D721Med (cell line): ENCODE data around the gene ST6GALNAC6.

Source experiments
- DNase-seq: peaks from one replicate; pipeline ENCODE4 v3.0.0; 2011; ENCODE audit warnings: low spot score; ENCODE audit not compliant: insufficient read length
- FAIRE-seq: peaks from 2 replicates; lab custom pipeline; 2011; peaks lifted over from hg19 to GRCh38; lab: Jason Lieb, UNC
- CTCF ChIP-seq: IDR thresholded peaks from 2 replicates; pipeline ENCODE4 v1.5.1; 2012; ENCODE audit warnings: mild to moderate bottlenecking, control low read depth; ENCODE audit not compliant: insufficient read depth; ENCODE audit errors: missing control alignments

Gene ST6GALNAC6

GRCh38 chr9:127931092-127931881 is 31.9 kb upstream of the ST6GALNAC6 start:
- no peak for TF ChIP-seq CTCF
- no peak for FAIRE-seq
- no peak for DNase-seq

- peak; percentile 98 for DNase-seq
- no peak for TF ChIP-seq CTCF
- no peak for FAIRE-seq
Observed at GRCh38 chr9:127930231-127931091, 31.1 kb upstream of the ST6GALNAC6 start, which contains the start of gene PIP5KL1. Gene PIP5KL1 (minus strand): TSS chr9:127930777. CDS start chr9:127930752, 25 bp downstream.

- no peak for DNase-seq
- TF ChIP-seq CTCF, result no peak
- no peak for FAIRE-seq
Observed at GRCh38 chr9:127929625-127929979, 30.2 kb upstream of the ST6GALNAC6 start.

- no peak for TF ChIP-seq CTCF
- FAIRE-seq (no peak), DNase-seq (no peak)
Observed at GRCh38 chr9:127928676-127929624, 29.5 kb upstream of the ST6GALNAC6 start.

GRCh38 chr9:127927988-127928675 is 28.7 kb upstream of the ST6GALNAC6 start:
- no peak for DNase-seq
- FAIRE-seq, result no peak
- no peak for TF ChIP-seq CTCF
